Fibroblast of skin of scalp (primary cell): ENCODE measurements around the gene GBX2.
A peak's percentile ranks its signal among the peaks of the same experiment; 100 is the strongest.
"Not testable (repeated sequence)": the region's sequence is repeated elsewhere in the genome, so short reads cannot be mapped to it uniquely, and the experiment has no call there.

ENCODE experiments used
- DNase-seq: peaks from one replicate; pipeline ENCODE4 v3.0.0-alpha.2; 2013

GBX2 gene

GRCh38 chr2:236155406-236155805 is 12.8 kb downstream of the GBX2 start:
- no peak for DNase-seq

GRCh38 chr2:236146436-236146835 is 21.8 kb downstream of the GBX2 start:
- DNase-seq = no peak

GRCh38 chr2:236143811-236144210 is 24.4 kb downstream of the GBX2 start:
- DNase-seq = no peak

- not testable (repeated sequence) for DNase-seq
Measured at GRCh38 chr2:236141616-236142015, 26.6 kb downstream of the GBX2 start.

- no peak for DNase-seq
Measured at GRCh38 chr2:236137066-236137465, 31.1 kb downstream of the GBX2 start.

GRCh38 chr2:236136538-236136937 is 31.6 kb downstream of the GBX2 start:
- DNase-seq = no peak

- no peak for DNase-seq
Measured at GRCh38 chr2:236133410-236134012, 34.7 kb downstream of the GBX2 start.

GRCh38 chr2:236131073-236131692 is 37.0 kb downstream of the GBX2 start:
- DNase-seq = no peak

- no peak for DNase-seq
Measured at GRCh38 chr2:236130349-236130998, 37.7 kb downstream of the GBX2 start.

GRCh38 chr2:236129935-236130334 is 38.3 kb downstream of the GBX2 start:
- DNase-seq = no peak

- no peak for DNase-seq
Measured at GRCh38 chr2:236128321-236128720, 39.9 kb downstream of the GBX2 start.

GRCh38 chr2:236127010-236127409 is 41.2 kb downstream of the GBX2 start:
- no peak for DNase-seq

GRCh38 chr2:236125541-236125940 is 42.6 kb downstream of the GBX2 start:
- no peak for DNase-seq

GRCh38 chr2:236124182-236124893 is 43.8 kb downstream of the GBX2 start:
- DNase-seq = no peak

- DNase-seq = no peak
Measured at GRCh38 chr2:236123716-236124115, 44.5 kb downstream of the GBX2 start.

- no peak for DNase-seq
Measured at GRCh38 chr2:236122236-236122635, 46.0 kb downstream of the GBX2 start.

GRCh38 chr2:236121546-236121945 is 46.6 kb downstream of the GBX2 start:
- peak; percentile 14 for DNase-seq

- no peak for DNase-seq
Measured at GRCh38 chr2:236120829-236121228, 47.4 kb downstream of the GBX2 start.

GRCh38 chr2:236120141-236120601 is 48.0 kb downstream of the GBX2 start:
- no peak for DNase-seq

- DNase-seq = no peak
Measured at GRCh38 chr2:236119476-236119875, 48.7 kb downstream of the GBX2 start.

GRCh38 chr2:236119003-236119402 is 49.2 kb downstream of the GBX2 start:
- DNase-seq = no peak

- no peak for DNase-seq
Measured at GRCh38 chr2:236117861-236118269, 50.3 kb downstream of the GBX2 start.

GRCh38 chr2:236117401-236117800 is 50.8 kb downstream of the GBX2 start:
- peak; percentile 34 for DNase-seq
